ENCODE results near the gene KDSR. TPM values are rescaled to one million over a fixed set of nuclear protein-coding genes. Genes with fewer than 3 reads are reported as not detected.
"Not testable (repeated sequence)": the region's sequence is repeated elsewhere in the genome, so short reads cannot be mapped to it uniquely, and the experiment has no call there.

Gene KDSR
- total RNA-seq, 1 donor, result 46.3 TPM

GRCh38 chr18:63366213-63367052 is 573 bp downstream of the KDSR start:
- DNase-seq (ENCODE audit: insufficient read length, low spot score, missing footprints), result peak; percentile 87
- H3K9me3 ChIP-seq (ENCODE audit: low read depth, low read length), result no peaks in the 10 kb centered on the region
- no peak for TF ChIP-seq CTCF (IDR thresholded peaks at IDR 0.05; ENCODE audit: extremely low read depth, low read depth, low read length)
- peaks cover 21% of the 10 kb centered on the region for H3K4me1 ChIP-seq (ENCODE audit: insufficient read depth, low read length)
- H3K4me3 ChIP-seq (ENCODE audit: insufficient read depth, low read length), result peak overlapping the region; percentile 97
- peaks cover 48% of the 10 kb centered on the region for H3K79me2 ChIP-seq (ENCODE audit: insufficient read depth, low read length)
- peak overlapping the region; percentile 91 for H3K4me2 ChIP-seq (ENCODE audit: insufficient read depth, low read length)
- H4K20me1 ChIP-seq (ENCODE audit: insufficient read depth, low read length), result peaks cover 12% of the 10 kb centered on the region
- H2AFZ ChIP-seq (ENCODE audit: low read length), result peak overlapping the region; percentile 86
- peaks cover 13% of the 10 kb centered on the region for H3K36me3 ChIP-seq (ENCODE audit: insufficient read depth, low read length)
- H3K27ac ChIP-seq (ENCODE audit: low read depth, low read length), result peak overlapping the region; percentile 87
- no peaks in the 10 kb centered on the region for H3K27me3 ChIP-seq (ENCODE audit: insufficient read depth, low read length)

- Histone ChIP-seq H3K9me3 (ENCODE audit: low read depth, low read length) (no peaks in the 10 kb centered on the region), H3K36me3 (ENCODE audit: insufficient read depth, low read length) (peaks cover 18% of the 10 kb centered on the region), H3K27ac (ENCODE audit: low read depth, low read length) (peak overlapping the region; percentile 87), H3K79me2 (ENCODE audit: insufficient read depth, low read length) (peaks cover 51% of the 10 kb centered on the region), H3K4me2 (ENCODE audit: insufficient read depth, low read length) (peak overlapping the region; percentile 91), H2AFZ (ENCODE audit: low read length) (peak overlapping the region; percentile 86), H4K20me1 (ENCODE audit: insufficient read depth, low read length) (peaks cover 12% of the 10 kb centered on the region), H3K4me3 (ENCODE audit: insufficient read depth, low read length) (peak overlapping the region; percentile 97), H3K27me3 (ENCODE audit: insufficient read depth, low read length) (no peaks in the 10 kb centered on the region), H3K4me1 (ENCODE audit: insufficient read depth, low read length) (peaks cover 21% of the 10 kb centered on the region)
- DNase-seq (ENCODE audit: insufficient read length, low spot score, missing footprints), result peak; percentile 62
- no peak for TF ChIP-seq CTCF (IDR thresholded peaks at IDR 0.05; ENCODE audit: extremely low read depth, low read depth, low read length)
These were observed 1.2 kb downstream of the KDSR start for GRCh38 chr18:63365876-63366212.

- H3K79me2 ChIP-seq (ENCODE audit: insufficient read depth, low read length), result peaks cover 51% of the 10 kb centered on the region
- peaks cover 27% of the 10 kb centered on the region for H3K36me3 ChIP-seq (ENCODE audit: insufficient read depth, low read length)
- no peak overlapping the region for H3K27ac ChIP-seq (ENCODE audit: low read depth, low read length)
- H3K9me3 ChIP-seq (ENCODE audit: low read depth, low read length), result no peaks in the 10 kb centered on the region
- H4K20me1 ChIP-seq (ENCODE audit: insufficient read depth, low read length), result peaks cover 12% of the 10 kb centered on the region
- H3K27me3 ChIP-seq (ENCODE audit: insufficient read depth, low read length), result no peaks in the 10 kb centered on the region
- DNase-seq (ENCODE audit: insufficient read length, low spot score, missing footprints), result no peak
- H3K4me2 ChIP-seq (ENCODE audit: insufficient read depth, low read length), result no peak overlapping the region
- no peak overlapping the region for H2AFZ ChIP-seq (ENCODE audit: low read length)
- H3K4me3 ChIP-seq (ENCODE audit: insufficient read depth, low read length), result no peak overlapping the region
- TF ChIP-seq CTCF (IDR thresholded peaks at IDR 0.05; ENCODE audit: extremely low read depth, low read depth, low read length), result no peak
- H3K4me1 ChIP-seq (ENCODE audit: insufficient read depth, low read length), result peaks cover 21% of the 10 kb centered on the region
These were observed 3.1 kb downstream of the KDSR start for GRCh38 chr18:63363951-63364350.

- not testable (repeated sequence) for H3K9me3 ChIP-seq (ENCODE audit: low read depth, low read length); H3K27ac ChIP-seq (ENCODE audit: low read depth, low read length); H3K4me2 ChIP-seq (ENCODE audit: insufficient read depth, low read length); H3K27me3 ChIP-seq (ENCODE audit: insufficient read depth, low read length); DNase-seq (ENCODE audit: insufficient read length, low spot score, missing footprints); H3K4me3 ChIP-seq (ENCODE audit: insufficient read depth, low read length); H2AFZ ChIP-seq (ENCODE audit: low read length)
- Histone ChIP-seq H3K4me1 (ENCODE audit: insufficient read depth, low read length) (peaks cover 17% of the 10 kb centered on the region), H3K36me3 (ENCODE audit: insufficient read depth, low read length) (peaks cover 30% of the 10 kb centered on the region), H4K20me1 (ENCODE audit: insufficient read depth, low read length) (peaks cover 12% of the 10 kb centered on the region), H3K79me2 (ENCODE audit: insufficient read depth, low read length) (peaks cover 51% of the 10 kb centered on the region)
These were observed 3.6 kb downstream of the KDSR start for GRCh38 chr18:63363420-63363819.

All from osteoblast (primary cell).